WTC11 (cell line): ENCODE results near the gene CLPTM1L. TPM values are rescaled to one million over a fixed set of nuclear protein-coding genes. Genes with fewer than 3 reads are reported as not detected.

Experiments
- ATAC-seq: fragments of 200-7000 bp; cut with Tn5 transposase; 2 replicates; pipeline ENCODE4 v1.10.0; 2021; ENCODE audit warnings: mild to moderate bottlenecking, moderate library complexity
- CTCF ChIA-PET: fragments of 300-600 bp; sonication (Branson Sonifier 250); formaldehyde crosslinking; loops from one replicate; lab custom pipeline; 2021; ENCODE audit warnings: antibody characterized with exemption; lab: Charles Lee
- POLR2A ChIA-PET: fragments of 350-600 bp; sonication (Branson Sonifier 250); formaldehyde crosslinking; loops from one replicate; lab custom pipeline; 2021; ENCODE audit warnings: antibody characterized with exemption; lab: Charles Lee
- DNase-seq: peaks from one replicate; pipeline ENCODE4 v3.0.0; 2021; ENCODE audit warnings: low spot score
- H3K27ac Mint-ChIP-seq: 2 replicates; pipeline ENCODE4 v1.8.0; 2021; ENCODE audit warnings: mixed read lengths
- H3K27me3 Mint-ChIP-seq: 2 replicates; pipeline ENCODE4 v1.8.0; 2021; ENCODE audit warnings: low read depth, mild to moderate bottlenecking, moderate library complexity, mixed read lengths
- H3K36me3 Mint-ChIP-seq: 2 replicates; pipeline ENCODE4 v1.8.0; 2021; ENCODE audit warnings: mixed read lengths
- H3K4me1 Mint-ChIP-seq: 2 replicates; pipeline ENCODE4 v1.8.0; 2022; ENCODE audit warnings: mixed read lengths
- H3K4me3 Mint-ChIP-seq: 2 replicates; pipeline ENCODE4 v1.8.0; 2021; ENCODE audit warnings: mild to moderate bottlenecking, moderate library complexity, mixed read lengths
- H3K9me3 Mint-ChIP-seq: 2 replicates; pipeline ENCODE4 v1.8.0; 2021; ENCODE audit warnings: mixed read lengths
- ATF6 ChIP-seq: sonication (generic); formaldehyde crosslinking; IDR thresholded peaks from 2 replicates; pipeline ENCODE4 v1.8.1; 2023; ENCODE audit warnings: mild to moderate bottlenecking, missing genetic modification reagents
- ELF4 ChIP-seq: sonication (generic); formaldehyde crosslinking; IDR thresholded peaks from 2 replicates; pipeline ENCODE4 v1.8.1; 2022; ENCODE audit warnings: low read depth, mild to moderate bottlenecking, moderate library complexity, missing genetic modification reagents
- ERG ChIP-seq: fragments of 250-450 bp; sonication (Bioruptor Pico); IDR thresholded peaks from 2 replicates; pipeline ENCODE4 v1.8.0; 2021; ENCODE audit warnings: mild to moderate bottlenecking
- FOXP4 ChIP-seq: sonication (generic); formaldehyde crosslinking; IDR thresholded peaks from 2 replicates; pipeline ENCODE4 v1.8.0; 2022; ENCODE audit warnings: mild to moderate bottlenecking, missing genetic modification reagents
- HMGA2 ChIP-seq: fragments of 250-450 bp; sonication (Bioruptor Pico); IDR thresholded peaks from 2 replicates; pipeline ENCODE4 v1.4.0; 2021; ENCODE audit warnings: mild to moderate bottlenecking, moderate library complexity
- HMGXB4 ChIP-seq: sonication (generic); formaldehyde crosslinking; IDR thresholded peaks from 2 replicates; pipeline ENCODE4 v1.8.1; 2023; ENCODE audit warnings: mild to moderate bottlenecking, moderate library complexity, missing genetic modification reagents
- MYBL2 ChIP-seq: sonication (generic); formaldehyde crosslinking; IDR thresholded peaks from 2 replicates; pipeline ENCODE4 v1.8.1; 2023; ENCODE audit warnings: mild to moderate bottlenecking, moderate library complexity, missing genetic modification reagents
- NFATC4 ChIP-seq: fragments of 250-450 bp; sonication (Bioruptor Pico); IDR thresholded peaks from 2 replicates; pipeline ENCODE4 v1.9.0; 2021; ENCODE audit warnings: mild to moderate bottlenecking
- OVOL2 ChIP-seq: fragments of 250-450 bp; sonication (Bioruptor Pico); IDR thresholded peaks from 2 replicates; pipeline ENCODE4 v1.9.0; 2021; ENCODE audit warnings: mild to moderate bottlenecking, borderline replicate concordance
- SMAD3 ChIP-seq: sonication (generic); formaldehyde crosslinking; IDR thresholded peaks from 2 replicates; pipeline ENCODE4 v1.8.0; 2022; ENCODE audit warnings: missing genetic modification reagents, mild to moderate bottlenecking, borderline replicate concordance
- SMAD4 ChIP-seq: sonication (generic); formaldehyde crosslinking; IDR thresholded peaks from 2 replicates; pipeline ENCODE4 v1.8.0; 2022; ENCODE audit warnings: mild to moderate bottlenecking, missing genetic modification reagents
- TEAD1 ChIP-seq: sonication (generic); formaldehyde crosslinking; IDR thresholded peaks from 2 replicates; pipeline ENCODE4 v1.8.0; 2022; ENCODE audit warnings: mild to moderate bottlenecking, missing genetic modification reagents
- USF2 ChIP-seq: sonication (generic); formaldehyde crosslinking; IDR thresholded peaks from 2 replicates; pipeline ENCODE4 v1.8.1; 2023; ENCODE audit warnings: mild to moderate bottlenecking, missing genetic modification reagents, moderate library complexity
- ZNF219 ChIP-seq: sonication (generic); formaldehyde crosslinking; IDR thresholded peaks from 2 replicates; pipeline ENCODE4 v1.8.0; 2023; ENCODE audit warnings: missing genetic modification reagents, mild to moderate bottlenecking, borderline replicate concordance
- ZNF281 ChIP-seq: sonication (generic); formaldehyde crosslinking; IDR thresholded peaks from 2 replicates; pipeline ENCODE4 v1.8.0; 2023; ENCODE audit warnings: mild to moderate bottlenecking, missing genetic modification reagents
- ZNF317 ChIP-seq: sonication (generic); formaldehyde crosslinking; IDR thresholded peaks from 2 replicates; pipeline ENCODE4 v1.8.1; 2023; ENCODE audit warnings: low read depth, mild to moderate bottlenecking, moderate library complexity, missing genetic modification reagents, borderline replicate concordance
- ZNF396 ChIP-seq: fragments of 250-450 bp; sonication (Bioruptor Pico); IDR thresholded peaks from 2 replicates; pipeline ENCODE4 v1.8.0; 2021; ENCODE audit warnings: mild to moderate bottlenecking, moderate library complexity, borderline replicate concordance
- ZNF532 ChIP-seq: fragments of 250-450 bp; sonication (Bioruptor Pico); IDR thresholded peaks from 2 replicates; pipeline ENCODE4 v1.9.0; 2021; ENCODE audit warnings: mild to moderate bottlenecking, borderline replicate concordance
- ZNF671 ChIP-seq: fragments of 250-450 bp; sonication (Bioruptor Pico); IDR thresholded peaks from 2 replicates; pipeline ENCODE4 v1.8.0; 2021; ENCODE audit warnings: mild to moderate bottlenecking
- ZSCAN18 ChIP-seq: fragments of 250-450 bp; sonication (Bioruptor Pico); IDR thresholded peaks from 2 replicates; pipeline ENCODE4 v2.1.2; 2022; ENCODE audit warnings: mild to moderate bottlenecking, moderate library complexity
- total RNA-seq: library from RNA; stranded (reverse); gene quantifications from 3 replicates; pipeline ENCODE4 v1.2.3, GENCODE V29; 2021

Gene CLPTM1L
- total RNA-seq, 1 experiment from 2014 or later = 92.8 TPM

GRCh38 chr5:1376981-1377380 lies 32.1 kb upstream of the CLPTM1L start:
- Mint-ChIP-seq H3K4me3 (no peak overlapping the region), H3K4me1 (0 out of 2 replicates have a peak, but pooled peaks cover 4% of the 10 kb centered on the region), H3K36me3 (peaks cover 2% of the 10 kb centered on the region; the same call in 1 of the 2 replicates)
- POLR2A ChIA-PET = no interaction called here
- no peak for DNase-seq
- CTCF ChIA-PET = no interaction called here
- TF ChIP-seq OVOL2 (CRISPR knock-in tag) = no peak
- TF ChIP-seq NFATC4 (CRISPR knock-in tag) = no peak
- TF ChIP-seq ZNF532 (CRISPR knock-in tag) = no peak
- TF ChIP-seq HMGXB4 (CRISPR knock-in tag) = no peak
- no peak for TF ChIP-seq ZNF281 (CRISPR knock-in tag)
- TF ChIP-seq HMGA2 (CRISPR knock-in tag) = no peak
- TF ChIP-seq SMAD3 (CRISPR knock-in tag) = no peak
- TF ChIP-seq USF2 = no peak
- no peak for TF ChIP-seq ZNF396 (CRISPR knock-in tag)
- no peak for TF ChIP-seq ATF6 (CRISPR knock-in tag)
- no peak for TF ChIP-seq ZNF317 (CRISPR knock-in tag)
- no peak for TF ChIP-seq SMAD4 (CRISPR knock-in tag)
- no peak for TF ChIP-seq ZSCAN18 (CRISPR knock-in tag)
- TF ChIP-seq ELF4 (CRISPR knock-in tag) = no peak
- TF ChIP-seq ZNF219 (CRISPR knock-in tag) = no peak
- no peak for TF ChIP-seq TEAD1 (CRISPR knock-in tag)
- TF ChIP-seq FOXP4 (CRISPR knock-in tag) = no peak
- no peak for TF ChIP-seq ERG
- TF ChIP-seq MYBL2 = no peak
- no peak for TF ChIP-seq ZNF671 (CRISPR knock-in tag)
- TF ChIP-seq, all 79 proteins: peak for 0
- ATAC-seq = no peak
- Mint-ChIP-seq H3K9me3 (peaks cover 6% of the 10 kb centered on the region), H3K27me3 (peaks cover 48% of the 10 kb centered on the region), H3K27ac (no peak overlapping the region)
